Tongue (tissue), 2 donors: Measurements from ENCODE around the gene WBP11. TPM values are rescaled to one million over a fixed set of nuclear protein-coding genes. Genes with fewer than 3 reads are reported as not detected.
A peak's percentile ranks its signal among the peaks of the same experiment; 100 is the strongest.

Experiments
- DNase-seq: peaks from one replicate; pipeline ENCODE4 v3.0.0-alpha.2; 2015
- total RNA-seq: library from RNA; depleted of rRNA; stranded (reverse); fragments of >200 nt; gene quantifications from one replicate; pipeline ENCODE4 v1.2.3, GENCODE V29; 2014

WBP11 gene
- total RNA-seq, result 25.3 TPM

GRCh38 chr12:14803011-14803829, at the start of gene WBP11, which contains the start of gene C12orf60:
TSS of gene WBP11 (minus strand) at chr12:14803478. CDS start at chr12:14801383, 2,095 bp downstream.
TSS of gene C12orf60 (plus strand) at chr12:14803670. CDS start at chr12:14822936, 19,266 bp downstream.
- peak; percentile 99 for DNase-seq

GRCh38 chr12:14852880-14853279, 49.6 kb upstream of the WBP11 start:
- no peak for DNase-seq

GRCh38 chr12:14850929-14851663, 47.8 kb upstream of the WBP11 start:
- DNase-seq, result no peak

GRCh38 chr12:14849661-14850060, 46.4 kb upstream of the WBP11 start:
- peak; percentile 54 for DNase-seq

GRCh38 chr12:14846876-14847580, 43.8 kb upstream of the WBP11 start:
- DNase-seq, result no peak

- no peak for DNase-seq
Observed at GRCh38 chr12:14846042-14846587, 42.8 kb upstream of the WBP11 start.

- DNase-seq, result peak; percentile 86
Observed at GRCh38 chr12:14845350-14845750, 42.1 kb upstream of the WBP11 start.

GRCh38 chr12:14844401-14844800, 41.1 kb upstream of the WBP11 start:
- no peak for DNase-seq

- DNase-seq, result no peak
Observed at GRCh38 chr12:14843425-14843887, 40.2 kb upstream of the WBP11 start, which contains the start of gene ART4. TSS of gene ART4 (minus strand) at chr12:14843526. CDS start at chr12:14843113, 413 bp downstream.

- DNase-seq, result no peak
Observed at GRCh38 chr12:14842315-14842714, 39.0 kb upstream of the WBP11 start.

GRCh38 chr12:14841761-14842160, 38.5 kb upstream of the WBP11 start:
- no peak for DNase-seq

- DNase-seq, result no peak
Observed at GRCh38 chr12:14840616-14841015, 37.3 kb upstream of the WBP11 start.

- no peak for DNase-seq
Observed at GRCh38 chr12:14839262-14839661, 36.0 kb upstream of the WBP11 start.

- no peak for DNase-seq
Observed at GRCh38 chr12:14836336-14837210, 33.3 kb upstream of the WBP11 start.

- no peak for DNase-seq
Observed at GRCh38 chr12:14834509-14834908, 31.2 kb upstream of the WBP11 start.

- no peak for DNase-seq
Observed at GRCh38 chr12:14833952-14834351, 30.7 kb upstream of the WBP11 start.

- DNase-seq, result no peak
Observed at GRCh38 chr12:14833336-14833735, 30.1 kb upstream of the WBP11 start.

GRCh38 chr12:14828892-14829291, 25.6 kb upstream of the WBP11 start:
- DNase-seq, result no peak

- no peak for DNase-seq
Observed at GRCh38 chr12:14827043-14827442, 23.8 kb upstream of the WBP11 start.

GRCh38 chr12:14826491-14826890, 23.2 kb upstream of the WBP11 start:
- no peak for DNase-seq

- no peak for DNase-seq
Observed at GRCh38 chr12:14825256-14825655, 22.0 kb upstream of the WBP11 start.
